K562 (cell line): ENCODE data around the gene TAL1. TPM values are rescaled to one million over a fixed set of nuclear protein-coding genes. Genes with fewer than 3 reads are reported as not detected.

ENCODE experiments used
- ATAC-seq: fragments of 200-7000 bp; cut with Tn5 transposase; 3 replicates; pipeline ENCODE4 v1.9.1; 2020; ENCODE audit warnings: moderate library complexity
- BruUV-seq: library from RNA; stranded (reverse); fragments of 400-500 nt; replicated peaks from 2 replicates; lab custom pipeline; 2021; lab: Mats Ljungman, UMichigan
- CTCF ChIA-PET: fragments of 300-600 bp; formaldehyde crosslinking; extraction: SDS; loops from one replicate; lab custom pipeline; 2021; ENCODE audit warnings: low intra/inter-chr PET ratio; lab: Yijun Ruan, JAX
- POLR2A ChIA-PET: fragments of 300-600, 350-650 bp; sonication (Branson Sonifier 250); formaldehyde crosslinking; extraction: SDS; loops from one replicate; lab custom pipeline; 2021; ENCODE audit warnings: antibody characterized with exemption, inconsistent platforms; lab: Yijun Ruan, JAX
- DNase-seq, 4 experiments: peaks; one replicate each; pipeline versions ENCODE4 v3.0.0 to v3.0.0-alpha.2; 2011 to 2018; ENCODE audit warnings: low spot score in 3 of 4, mixed read lengths in 3 of 4; ENCODE audit errors: extremely low read depth in 1 of 4
- FAIRE-seq: peaks from 2 replicates; lab custom pipeline; 2011; peaks lifted over from hg19 to GRCh38; lab: Jason Lieb, UNC
- H2AFZ ChIP-seq: 2 replicates; pipeline ENCODE4 v1.6.0; 2011; ENCODE audit warnings: low read depth, low read length, control low read depth, inconsistent platforms
- H3K27ac ChIP-seq: fragments of 200-600 bp; 3 replicates; pipeline ENCODE4 v1.8.0; 2011; ENCODE audit warnings: low read depth, mild to moderate bottlenecking, control low read depth, inconsistent platforms, low read length, moderate library complexity, mixed read lengths; ENCODE audit errors: extremely low read depth
- H3K27me3 ChIP-seq, 2 experiments: fragments of 300-600 bp in 1 of 2; 2 replicates in 1 of 2; 3 replicates in 1 of 2; pipeline versions ENCODE4 v1.6.0 to v1.8.0; 2011; ENCODE audit warnings: inconsistent platforms in 2 of 2, low read length in 2 of 2, mild to moderate bottlenecking in 1 of 2, mixed read lengths in 1 of 2, moderate library complexity in 1 of 2; ENCODE audit not compliant: control insufficient read depth in 2 of 2, insufficient read depth in 2 of 2
- H3K36me3 ChIP-seq: fragments of 300-600 bp; 3 replicates; pipeline ENCODE4 v1.8.0; 2011; ENCODE audit warnings: mild to moderate bottlenecking, low read length, inconsistent platforms; ENCODE audit not compliant: control insufficient read depth, insufficient read depth
- H3K4me1 ChIP-seq, 2 experiments: fragments of 200-600 bp in 1 of 2; replicated peaks in 1 of 2; 2 replicates in 1 of 2; 3 replicates in 1 of 2; pipeline versions ENCODE4 v1.5.1 to v1.8.0; 2011; ENCODE audit warnings: inconsistent platforms in 2 of 2, low read length in 2 of 2, mild to moderate bottlenecking in 1 of 2, mixed read lengths in 1 of 2, moderate library complexity in 1 of 2; ENCODE audit not compliant: control insufficient read depth in 2 of 2, insufficient read depth in 2 of 2
- H3K4me2 ChIP-seq: 2 replicates; pipeline ENCODE4 v1.6.1; 2011; ENCODE audit warnings: low read length, control low read depth, inconsistent platforms, mixed read lengths; ENCODE audit not compliant: insufficient read depth
- H3K4me3 ChIP-seq: fragments of 200-600 bp; sonication (generic), shearing (Covaris generic); 2 replicates; pipeline ENCODE4 v1.5.1; 2016; ENCODE audit warnings: control low read depth, inconsistent platforms
- H3K79me2 ChIP-seq: fragments of 200-600 bp; 3 replicates; pipeline ENCODE4 v1.8.0; 2011; ENCODE audit warnings: low read length, inconsistent platforms; ENCODE audit not compliant: control insufficient read depth, insufficient read depth
- H3K9ac ChIP-seq, 2 experiments: 2 replicates each; pipeline versions ENCODE4 v1.6.0 to v1.6.1; 2011; ENCODE audit warnings: low read depth in 2 of 2, low read length in 2 of 2, control low read depth in 1 of 2, inconsistent platforms in 1 of 2, mild to moderate bottlenecking in 1 of 2, mixed read lengths in 1 of 2; ENCODE audit not compliant: insufficient read depth in 1 of 2
- H3K9me1 ChIP-seq: one replicate; pipeline ENCODE4 v1.6.0; 2011; ENCODE audit warnings: inconsistent platforms, mild to moderate bottlenecking, low read length, moderate library complexity; ENCODE audit not compliant: control insufficient read depth, insufficient read depth
- H3K9me3 ChIP-seq: replicated peaks from 2 replicates; pipeline ENCODE4 v1.5.1; 2011; ENCODE audit warnings: low read depth, low read length, inconsistent platforms; ENCODE audit not compliant: control insufficient read depth, insufficient read depth
- H4K20me1 ChIP-seq: replicated peaks from 2 replicates; pipeline ENCODE4 v1.6.1; 2011; ENCODE audit warnings: low read length, inconsistent platforms, mixed read lengths; ENCODE audit not compliant: control insufficient read depth, insufficient read depth
- DPF2 ChIP-seq: fragments of 450-650 bp; IDR thresholded peaks from 2 replicates; pipeline ENCODE4 v1.6.1; 2016
- ELF1 ChIP-seq: fragments of 200-800 bp; sonication (Bioruptor generic); IDR thresholded peaks from 2 replicates; pipeline ENCODE4 v1.6.1; 2016; ENCODE audit warnings: missing genetic modification characterization, missing compliant biosample characterization
- ETV1 ChIP-seq: fragments of 450-650 bp; conservative IDR thresholded peaks from 2 replicates; pipeline ENCODE4 v1.6.1; 2016; ENCODE audit warnings: missing genetic modification characterization, control low read depth, low read depth, missing compliant biosample characterization
- FOXP4 ChIP-seq: sonication (generic); formaldehyde crosslinking; IDR thresholded peaks from 2 replicates; pipeline ENCODE4 v1.8.0; 2022; ENCODE audit warnings: mild to moderate bottlenecking, missing genetic modification reagents, borderline replicate concordance
- GABPA ChIP-seq: fragments of 200-800 bp; sonication (Bioruptor generic); conservative IDR thresholded peaks from 2 replicates; pipeline ENCODE4 v1.6.1; 2016; ENCODE audit warnings: low read depth, missing genetic modification characterization, missing compliant biosample characterization
- GATAD2A ChIP-seq: fragments of 450-650 bp; IDR thresholded peaks from 2 replicates; pipeline ENCODE4 v1.6.1; 2017
- IRF9 ChIP-seq: fragments of 450-650 bp; IDR thresholded peaks from 2 replicates; pipeline ENCODE4 v1.6.1; 2016; ENCODE audit warnings: missing biosample characterization, missing genetic modification characterization
- PYGO2 ChIP-seq: fragments of 450-650 bp; IDR thresholded peaks from 2 replicates; pipeline ENCODE4 v1.6.1; 2016; ENCODE audit warnings: mild to moderate bottlenecking, missing genetic modification characterization, moderate library complexity, missing compliant biosample characterization
- SETDB1 ChIP-seq: IDR thresholded peaks from one replicate; pipeline ENCODE4 v1.6.1; 2012; ENCODE audit warnings: low read length, control low read depth, inconsistent platforms
- SPI1 ChIP-seq: IDR thresholded peaks from 2 replicates; pipeline ENCODE4 v1.6.1; 2011; ENCODE audit warnings: low read depth, low read length, control low read depth, borderline replicate concordance
- TFAP4 ChIP-seq: sonication (generic); formaldehyde crosslinking; IDR thresholded peaks from 2 replicates; pipeline ENCODE4 v1.8.0; 2022; ENCODE audit warnings: missing genetic modification reagents, mild to moderate bottlenecking, moderate library complexity, borderline replicate concordance
- WGBS: fragments of 100-300 bp; shearing (Covaris generic); methylation state at CpG from one replicate; pipeline ENCODE4 v1.1.6; 2016; ENCODE audit warnings: low coverage, mixed read lengths; ENCODE audit not compliant: insufficient coverage; ENCODE audit errors: missing lambda C conversion rate; 5-methylcytosine and 5-hydroxymethylcytosine counted together
- in situ Hi-C: fragments of 300-500 bp; cut with MboI; formaldehyde crosslinking; loops from 4 replicates; pipeline ENCODE4 v1.15.0; 2018; ENCODE audit warnings: inconsistent platforms, mixed read lengths
- intact Hi-C: fragments of 100-400 bp; cut with micrococcal nuclease; formaldehyde crosslinking; loops from 2 replicates; pipeline ENCODE4 v1.14.2; 2022
- polyA plus RNA-seq, 8 experiments: library from polyadenylated mRNA; depleted of rRNA in 4 of 8; stranded (reverse) in 5 of 8; unstranded in 3 of 8; fragments of >200 nt; fragmentation: Nextera tagmentation in 2 of 8; fragmentation: Illumina TruSeq in 1 of 8; extraction: Ambion mirVana in 2 of 8; extraction: Trizol in 1 of 8; gene quantifications; 2 replicates each; pipeline versions ENCODE4 v1.2.1 to v1.2.3, GENCODE V29; 2011 to 2014; ENCODE audit warnings: inconsistent platforms in 1 of 8, missing spikeins in 1 of 8
- total RNA-seq, 7 experiments: library from RNA; depleted of rRNA in 6 of 7; stranded (reverse); fragments of >200 nt in 6 of 7; fragmentation: Illumina TruSeq in 2 of 7; extraction: Trizol in 2 of 7; gene quantifications; 2 replicates each; pipeline versions ENCODE4 v1.2.1 to v1.2.3, GENCODE V29; 2011 to 2021; ENCODE audit warnings: low replicate concordance in 1 of 7

TAL1 gene
- total and polyA plus RNA-seq, 9 of the 15 experiments (the other 6 are each of a cell fraction or from before 2014, with no cell fraction given) = 18.5 to 106 (median 59.7) TPM

GRCh38 chr1:47243910-47244309, 11.9 kb upstream of the TAL1 start:
- Histone ChIP-seq H4K20me1 (no peaks in the 10 kb centered on the region), H3K36me3 (no peaks in the 10 kb centered on the region), H3K4me3 (no peak overlapping the region), H3K4me2 (no peak overlapping the region), H3K79me2 (no peaks in the 10 kb centered on the region), H2AFZ (peak overlapping the region; percentile 67), H3K27ac (no peak overlapping the region), H3K4me1 (peaks cover 34 to 49% of the 10 kb centered on the region in 2 experiments), H3K9ac (no peak overlapping the region; a peak in 1 of 4 replicates), H3K27me3 (no peaks in the 10 kb centered on the region), H3K9me3 (no peaks in the 10 kb centered on the region), H3K9me1 (peaks cover 3% of the 10 kb centered on the region)
- TF ChIP-seq DPF2 = no peak
- TF ChIP-seq PYGO2 (tag) = no peak
- TF ChIP-seq GATAD2A = 0 out of 2 replicates have a peak, but pooled peaks have one; percentile 17
- peak; percentile 47 for TF ChIP-seq ETV1 (tag)
- no peak for TF ChIP-seq FOXP4
- TF ChIP-seq SPI1 = 0 out of 2 replicates have a peak, but pooled peaks have one; percentile 10
- TF ChIP-seq TFAP4 (CRISPR knock-in tag) = no peak
- TF ChIP-seq GABPA (tag) = peak; percentile 26; the same call in 1 of the 2 replicates
- TF ChIP-seq SETDB1 = no peak
- TF ChIP-seq ELF1 = peak; percentile 51
- TF ChIP-seq IRF9 (tag) = no peak
- intact Hi-C loops (no loop called here), in situ Hi-C loops (no loop called here)
- ATAC-seq (peak; percentile 2; the same call in 1 of the 3 replicates), FAIRE-seq (no peak), DNase-seq (no peak)
- 53% methylated on average over 5 of the region's 5 CpGs for WGBS
- ChIA-PET POLR2A (interaction anchor here (0.6 to 3.2 kb wide), 10 partner anchors 8 to 70 kb away, joined by 3 to 12 read pairs (median 5); partner anchors contain the start of genes STIL and TAL1), CTCF (no interaction called here)
- no TSS peak for BruUV-seq
